H4 (cell line): ENCODE measurements around the gene CHRM1. TPM values are rescaled to one million over a fixed set of nuclear protein-coding genes. Genes with fewer than 3 reads are reported as not detected.
"Not testable (repeated sequence)": the region's sequence is repeated elsewhere in the genome, so short reads cannot be mapped to it uniquely, and the experiment has no call there.

Experiments
- DNase-seq: peaks from one replicate; pipeline ENCODE4 v3.0.0-alpha.2; 2015; ENCODE audit warnings: low spot score
- total RNA-seq: library from RNA; depleted of rRNA; stranded (reverse); fragments of >200 nt; shearing (Covaris generic); gene quantifications from 2 replicates; pipeline ENCODE4 v1.2.3, GENCODE V29; 2014; rRNA removed

CHRM1 gene
- total RNA-seq, 1 experiment from 2014 or later, result not detected

DNA sequence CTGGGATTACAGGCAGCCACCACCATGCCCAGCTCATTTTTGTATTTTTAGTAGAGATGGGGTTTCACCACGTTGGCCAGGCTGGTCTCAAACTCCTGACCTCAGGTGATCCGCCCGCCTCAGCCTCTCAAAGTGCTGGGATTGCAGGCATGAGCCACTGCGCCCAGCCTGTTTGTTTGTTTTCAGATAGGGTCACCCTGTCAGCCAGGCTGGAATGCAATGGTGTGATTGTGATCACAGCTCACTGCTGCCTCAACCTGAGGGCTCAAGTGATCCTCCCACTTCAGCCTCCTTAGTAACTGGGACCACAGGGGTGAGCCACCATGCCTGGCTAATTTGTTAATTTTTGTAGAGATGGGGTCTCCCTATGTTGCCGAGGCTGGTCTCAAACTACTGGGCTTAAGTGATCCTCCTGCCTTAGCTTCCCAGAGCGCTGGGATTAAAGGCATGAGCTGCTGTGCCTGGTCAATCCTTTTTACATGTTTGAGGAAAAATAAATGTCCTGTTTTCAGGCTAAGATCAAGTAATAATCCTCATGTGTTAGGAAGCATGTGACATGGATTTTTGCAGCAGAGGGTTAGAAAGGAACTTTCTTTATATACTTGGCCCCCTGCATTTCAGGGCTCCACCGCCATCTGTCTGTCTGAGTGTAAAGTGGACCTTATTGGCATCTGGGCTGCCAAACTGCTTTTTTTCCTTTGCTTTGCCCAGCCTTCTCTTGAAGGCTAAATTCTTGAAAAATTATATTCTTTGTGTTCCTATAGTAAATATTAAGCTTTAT, 45.3 kb downstream of the CHRM1 start:
- DNase-seq, result no peak

DNA sequence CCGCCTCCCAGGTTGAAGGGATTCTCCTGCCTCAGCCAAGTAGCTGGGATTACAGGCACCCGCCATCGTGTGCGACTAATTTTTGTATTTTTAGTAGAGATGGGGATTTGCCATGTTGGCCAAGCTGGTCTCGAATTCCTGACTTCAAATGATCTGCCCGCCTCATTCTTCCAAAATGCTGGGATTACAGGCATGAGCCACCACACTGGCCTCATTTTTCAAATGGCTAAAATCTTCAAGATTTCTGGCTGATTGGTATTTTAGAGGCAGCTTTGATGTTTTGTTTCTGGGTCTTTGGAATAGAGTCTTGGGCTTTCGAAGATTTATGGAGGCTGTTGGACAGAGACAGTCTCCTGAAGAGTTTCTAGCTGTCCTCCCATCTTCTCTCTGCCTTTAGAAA, 46.3 kb downstream of the CHRM1 start:
- DNase-seq, result no peak

DNA sequence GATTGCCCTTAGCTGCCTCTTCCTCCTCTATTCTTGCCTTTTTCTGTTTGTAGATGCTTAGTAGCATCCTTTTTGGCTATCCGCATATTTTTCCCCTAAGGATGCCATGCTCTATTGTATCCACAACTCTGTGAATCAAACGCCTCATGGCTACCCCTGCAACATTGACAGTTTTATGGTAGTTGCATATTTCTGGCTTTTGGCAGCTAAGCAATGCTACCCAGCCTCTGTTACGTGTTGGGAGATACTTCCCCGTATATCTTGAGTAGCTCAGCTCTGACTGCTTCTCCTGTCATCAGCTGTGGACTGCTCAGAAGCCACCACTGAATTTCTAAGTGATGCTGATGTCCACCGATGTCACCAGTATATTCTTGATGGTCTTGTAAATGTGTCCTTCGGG, 55.5 kb downstream of the CHRM1 start:
- DNase-seq, result no peak

DNA sequence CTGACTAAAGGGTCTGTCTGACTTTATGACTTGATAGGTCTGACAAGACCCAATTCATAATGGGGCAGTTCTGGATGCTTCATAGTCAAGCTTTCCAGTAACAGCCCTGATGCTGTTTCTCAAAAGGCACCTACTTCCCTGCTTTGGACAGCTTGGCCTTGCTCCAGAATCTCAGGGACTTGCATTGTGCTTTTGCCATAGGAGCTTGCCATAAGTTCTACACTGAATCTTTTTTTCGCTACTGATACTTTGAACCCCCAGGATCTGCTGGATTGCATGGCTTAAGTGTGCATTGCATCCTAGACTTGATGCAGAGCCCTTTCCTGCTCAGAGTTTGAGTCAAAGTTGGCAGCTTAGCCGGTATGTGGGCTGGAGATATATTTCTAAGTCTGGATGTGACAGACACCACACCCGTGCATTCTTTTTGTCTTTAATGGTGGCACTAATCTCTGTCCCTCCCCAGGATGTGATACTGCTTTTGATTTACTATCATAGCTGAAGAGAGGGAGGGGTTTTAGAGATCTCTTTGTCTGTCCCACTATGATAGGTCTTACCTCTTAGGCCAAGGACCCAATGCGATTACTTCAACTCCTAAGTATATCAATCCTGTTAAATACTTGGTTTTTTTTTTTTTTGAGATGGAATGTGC, 57.4 kb downstream of the CHRM1 start:
- no peak for DNase-seq

DNA sequence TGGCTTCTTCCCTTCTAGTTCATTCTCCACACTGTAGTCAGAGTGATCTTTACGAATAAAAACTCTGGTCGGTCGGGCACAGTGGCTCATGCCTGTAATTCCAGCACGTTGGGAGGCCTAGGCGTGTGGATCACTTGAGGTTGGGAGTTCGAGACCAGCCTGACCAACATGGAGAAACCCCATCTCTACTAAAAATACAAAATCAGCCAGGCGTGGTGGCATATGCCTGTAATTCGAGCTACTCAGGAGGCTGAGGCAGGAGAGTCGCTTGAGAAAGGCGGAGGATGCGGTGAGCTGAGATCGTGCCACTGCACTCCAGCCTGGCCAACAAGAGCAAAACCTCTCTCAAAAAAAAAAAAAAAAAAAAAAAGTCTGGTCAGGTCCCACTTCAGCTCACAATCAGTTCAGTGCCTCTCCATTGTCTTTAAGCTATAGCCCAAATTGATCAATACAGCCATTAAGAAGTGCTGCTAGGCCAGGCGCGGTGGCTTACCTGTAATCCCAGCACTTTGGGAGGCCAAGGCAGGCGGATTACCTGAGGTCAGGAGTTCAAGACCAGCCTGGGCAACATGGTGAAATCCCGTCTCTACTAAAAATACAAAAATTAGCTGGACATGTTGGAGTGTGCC, 59.5 kb downstream of the CHRM1 start:
- DNase-seq, result not testable (repeated sequence)

DNA sequence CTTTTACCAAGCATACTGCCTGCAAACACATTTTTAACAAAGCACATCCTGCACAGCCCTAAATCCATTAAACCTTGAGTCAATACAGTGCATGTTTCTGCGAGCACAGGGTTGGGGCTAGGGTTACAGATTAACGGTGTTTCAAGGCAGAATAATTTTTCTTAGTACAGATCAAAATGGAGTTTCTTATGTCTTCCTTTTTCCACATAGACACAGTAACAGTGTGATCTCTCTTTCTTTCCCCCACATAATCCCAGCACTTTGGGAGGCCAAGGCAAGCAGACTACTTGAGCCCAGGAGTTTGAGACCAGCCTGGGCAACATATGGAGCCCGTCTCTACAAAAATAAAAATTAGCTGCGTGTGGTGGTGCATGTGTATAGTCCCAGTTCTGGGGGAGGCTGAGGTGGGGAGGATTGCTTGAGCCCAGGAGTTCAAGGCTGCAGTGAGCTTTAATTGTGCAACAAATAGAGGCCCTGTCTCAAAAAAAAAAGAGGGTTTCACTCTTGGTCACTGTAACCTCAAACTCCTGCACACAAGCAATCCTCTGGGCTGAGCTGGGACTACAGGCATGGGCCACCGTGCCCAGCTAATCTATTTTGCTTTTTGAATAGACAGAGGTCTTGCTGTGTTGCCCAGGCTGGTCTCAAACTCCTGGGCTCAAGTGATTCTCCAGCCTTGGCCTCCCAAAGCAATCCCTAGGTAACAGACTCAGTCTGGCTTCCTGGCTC, 60.2 kb downstream of the CHRM1 start:
- DNase-seq, result no peak

DNA sequence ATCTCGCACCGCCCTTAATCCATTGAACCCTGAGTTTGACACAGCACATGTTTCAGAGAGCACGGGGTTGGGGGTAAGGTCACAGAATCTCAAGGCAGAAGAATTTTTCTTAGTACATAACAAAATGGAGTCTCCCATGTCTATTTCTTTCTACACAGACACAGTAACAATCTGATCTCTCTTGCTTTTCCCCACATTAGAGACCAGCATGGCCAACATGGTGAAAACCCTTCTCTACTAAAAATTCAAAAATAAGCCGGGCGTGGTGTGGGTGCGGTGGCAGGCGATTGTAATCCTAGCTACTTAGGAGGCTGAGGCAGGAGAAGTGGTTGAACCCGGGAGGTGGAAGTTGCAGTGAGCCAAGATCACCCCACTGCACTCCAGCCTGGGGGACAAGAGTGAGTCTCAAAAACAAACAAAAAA, 61.9 kb downstream of the CHRM1 start:
- not testable (repeated sequence) for DNase-seq

Other genes starting within 250 kb of the CHRM1 start
- 9.1 and 12.2 TPM in 2 replicates for gene UQCC3, start 249.7 kb downstream of the CHRM1 start, total RNA-seq
- 3.7 and 5.1 TPM in 2 replicates for gene LBHD1, start 249.1 kb downstream of the CHRM1 start, total RNA-seq
- 93.7 and 110 TPM in 2 replicates for gene UBXN1, start 242.3 kb downstream of the CHRM1 start, total RNA-seq
- gene LRRN4CL, start 231.8 kb downstream of the CHRM1 start, total RNA-seq, result 0.14 TPM in 1 of 2 replicates, not detected in the other
- 128 TPM in 2 replicates for gene BSCL2, start 213.9 kb downstream of the CHRM1 start, total RNA-seq
- 0.41 TPM in 1 of 2 replicates, not detected in the other for gene GNG3, start 213.7 kb downstream of the CHRM1 start, total RNA-seq
- 4.7 and 5.0 TPM in 2 replicates for gene HNRNPUL2, start 193.9 kb downstream of the CHRM1 start, total RNA-seq
- gene TTC9C, start 192.9 kb downstream of the CHRM1 start, total RNA-seq, result 35.0 and 46.9 TPM in 2 replicates
- 6.9 and 7.5 TPM in 2 replicates for gene ZBTB3, start 167.2 kb downstream of the CHRM1 start, total RNA-seq
- gene POLR2G, start 159.8 kb downstream of the CHRM1 start, total RNA-seq, result 140 and 182 TPM in 2 replicates
- gene TAF6L, start 150.0 kb downstream of the CHRM1 start, total RNA-seq, result 15.0 and 19.1 TPM in 2 replicates
- 77.5 and 85.5 TPM in 2 replicates for gene TMEM179B, start 134.0 kb downstream of the CHRM1 start, total RNA-seq
- 43.1 and 62.4 TPM in 2 replicates for gene TMEM223, start 129.4 kb downstream of the CHRM1 start, total RNA-seq
- 25.1 and 31.1 TPM in 2 replicates for gene NXF1, start 115.9 kb downstream of the CHRM1 start, total RNA-seq
- gene STX5, start 89.3 kb downstream of the CHRM1 start, total RNA-seq, result 22.3 and 26.3 TPM in 2 replicates
- gene TEX54, start 88.5 kb downstream of the CHRM1 start, total RNA-seq, result not detected in 2 replicates
- gene WDR74, start 81.8 kb downstream of the CHRM1 start, total RNA-seq, result 60.1 and 63.7 TPM in 2 replicates
- gene SLC3A2, start 40.5 kb downstream of the CHRM1 start, total RNA-seq, result 478 and 499 TPM in 2 replicates
- not detected in 2 replicates for gene SLC22A6, start 63.6 kb upstream of the CHRM1 start, total RNA-seq
- gene SLC22A8, start 94.5 kb upstream of the CHRM1 start, total RNA-seq, result not detected in 2 replicates
- not detected in 2 replicates for gene SLC22A24, start 222.9 kb upstream of the CHRM1 start, total RNA-seq